ENCODE measurements around the gene IGSF21. TPM values are rescaled to one million over a fixed set of nuclear protein-coding genes. Genes with fewer than 3 reads are reported as not detected.

Gene IGSF21
- total RNA-seq, 1 experiment from 2014 or later = 30.5 TPM

DNA sequence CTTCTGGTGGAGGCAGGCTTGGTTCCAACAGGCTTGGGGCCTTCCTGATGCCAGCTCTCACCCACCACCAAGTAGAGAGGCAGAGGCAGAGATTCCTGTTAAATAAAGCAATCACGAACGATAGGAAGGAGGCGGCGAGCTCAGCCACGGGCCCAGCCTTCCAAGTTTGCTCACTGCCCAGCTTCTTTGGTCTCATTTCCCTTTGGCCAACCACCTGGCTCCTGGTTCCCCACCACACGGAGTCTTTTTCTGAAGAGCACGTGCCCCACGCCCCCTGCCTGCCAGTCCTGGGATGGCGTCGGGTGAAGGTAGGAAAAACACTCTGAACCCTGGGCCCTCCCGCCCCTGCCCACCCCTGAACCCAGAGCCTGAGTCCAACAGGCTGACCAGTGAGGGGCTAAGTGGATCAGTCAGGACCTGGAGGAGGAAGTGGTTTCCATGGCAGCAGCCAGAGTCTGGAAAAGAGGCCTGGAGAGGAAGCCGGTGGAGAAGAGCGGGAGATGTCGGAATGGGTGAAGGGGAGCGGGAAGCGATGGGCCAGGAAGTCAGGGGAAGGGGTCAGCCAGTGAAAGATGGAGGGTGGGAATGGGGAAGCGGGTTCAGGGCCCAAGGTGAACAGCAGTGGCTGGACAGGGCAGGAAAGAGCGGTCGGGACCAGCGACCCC is 214.9 kb downstream of the IGSF21 start (continued):
- TF ChIP-seq, protein P1, sequence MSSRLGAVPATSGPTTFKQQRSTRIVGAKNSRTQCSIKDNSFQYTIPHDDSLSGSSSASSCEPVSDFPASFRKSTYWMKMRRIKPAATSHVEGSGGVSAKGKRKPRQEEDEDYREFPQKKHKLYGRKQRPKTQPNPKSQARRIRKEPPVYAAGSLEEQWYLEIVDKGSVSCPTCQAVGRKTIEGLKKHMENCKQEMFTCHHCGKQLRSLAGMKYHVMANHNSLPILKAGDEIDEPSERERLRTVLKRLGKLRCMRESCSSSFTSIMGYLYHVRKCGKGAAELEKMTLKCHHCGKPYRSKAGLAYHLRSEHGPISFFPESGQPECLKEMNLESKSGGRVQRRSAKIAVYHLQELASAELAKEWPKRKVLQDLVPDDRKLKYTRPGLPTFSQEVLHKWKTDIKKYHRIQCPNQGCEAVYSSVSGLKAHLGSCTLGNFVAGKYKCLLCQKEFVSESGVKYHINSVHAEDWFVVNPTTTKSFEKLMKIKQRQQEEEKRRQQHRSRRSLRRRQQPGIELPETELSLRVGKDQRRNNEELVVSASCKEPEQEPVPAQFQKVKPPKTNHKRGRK (CRISPR knock-in tag; IDR thresholded peaks at IDR 0.05; ENCODE audit: borderline replicate concordance) = no peak
- TF ChIP-seq, protein P2, sequence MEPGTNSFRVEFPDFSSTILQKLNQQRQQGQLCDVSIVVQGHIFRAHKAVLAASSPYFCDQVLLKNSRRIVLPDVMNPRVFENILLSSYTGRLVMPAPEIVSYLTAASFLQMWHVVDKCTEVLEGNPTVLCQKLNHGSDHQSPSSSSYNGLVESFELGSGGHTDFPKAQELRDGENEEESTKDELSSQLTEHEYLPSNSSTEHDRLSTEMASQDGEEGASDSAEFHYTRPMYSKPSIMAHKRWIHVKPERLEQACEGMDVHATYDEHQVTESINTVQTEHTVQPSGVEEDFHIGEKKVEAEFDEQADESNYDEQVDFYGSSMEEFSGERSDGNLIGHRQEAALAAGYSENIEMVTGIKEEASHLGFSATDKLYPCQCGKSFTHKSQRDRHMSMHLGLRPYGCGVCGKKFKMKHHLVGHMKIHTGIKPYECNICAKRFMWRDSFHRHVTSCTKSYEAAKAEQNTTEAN (CRISPR knock-in tag; IDR thresholded peaks at IDR 0.05) = no peak
- TF ChIP-seq, protein P3, sequence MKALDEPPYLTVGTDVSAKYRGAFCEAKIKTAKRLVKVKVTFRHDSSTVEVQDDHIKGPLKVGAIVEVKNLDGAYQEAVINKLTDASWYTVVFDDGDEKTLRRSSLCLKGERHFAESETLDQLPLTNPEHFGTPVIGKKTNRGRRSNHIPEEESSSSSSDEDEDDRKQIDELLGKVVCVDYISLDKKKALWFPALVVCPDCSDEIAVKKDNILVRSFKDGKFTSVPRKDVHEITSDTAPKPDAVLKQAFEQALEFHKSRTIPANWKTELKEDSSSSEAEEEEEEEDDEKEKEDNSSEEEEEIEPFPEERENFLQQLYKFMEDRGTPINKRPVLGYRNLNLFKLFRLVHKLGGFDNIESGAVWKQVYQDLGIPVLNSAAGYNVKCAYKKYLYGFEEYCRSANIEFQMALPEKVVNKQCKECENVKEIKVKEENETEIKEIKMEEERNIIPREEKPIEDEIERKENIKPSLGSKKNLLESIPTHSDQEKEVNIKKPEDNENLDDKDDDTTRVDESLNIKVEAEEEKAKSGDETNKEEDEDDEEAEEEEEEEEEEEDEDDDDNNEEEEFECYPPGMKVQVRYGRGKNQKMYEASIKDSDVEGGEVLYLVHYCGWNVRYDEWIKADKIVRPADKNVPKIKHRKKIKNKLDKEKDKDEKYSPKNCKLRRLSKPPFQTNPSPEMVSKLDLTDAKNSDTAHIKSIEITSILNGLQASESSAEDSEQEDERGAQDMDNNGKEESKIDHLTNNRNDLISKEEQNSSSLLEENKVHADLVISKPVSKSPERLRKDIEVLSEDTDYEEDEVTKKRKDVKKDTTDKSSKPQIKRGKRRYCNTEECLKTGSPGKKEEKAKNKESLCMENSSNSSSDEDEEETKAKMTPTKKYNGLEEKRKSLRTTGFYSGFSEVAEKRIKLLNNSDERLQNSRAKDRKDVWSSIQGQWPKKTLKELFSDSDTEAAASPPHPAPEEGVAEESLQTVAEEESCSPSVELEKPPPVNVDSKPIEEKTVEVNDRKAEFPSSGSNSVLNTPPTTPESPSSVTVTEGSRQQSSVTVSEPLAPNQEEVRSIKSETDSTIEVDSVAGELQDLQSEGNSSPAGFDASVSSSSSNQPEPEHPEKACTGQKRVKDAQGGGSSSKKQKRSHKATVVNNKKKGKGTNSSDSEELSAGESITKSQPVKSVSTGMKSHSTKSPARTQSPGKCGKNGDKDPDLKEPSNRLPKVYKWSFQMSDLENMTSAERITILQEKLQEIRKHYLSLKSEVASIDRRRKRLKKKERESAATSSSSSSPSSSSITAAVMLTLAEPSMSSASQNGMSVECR (CRISPR knock-in tag; IDR thresholded peaks at IDR 0.05; ENCODE audit: borderline replicate concordance) = 0 out of 2 replicates have a peak, but pooled peaks have one; percentile 50
- TF ChIP-seq, protein P4, sequence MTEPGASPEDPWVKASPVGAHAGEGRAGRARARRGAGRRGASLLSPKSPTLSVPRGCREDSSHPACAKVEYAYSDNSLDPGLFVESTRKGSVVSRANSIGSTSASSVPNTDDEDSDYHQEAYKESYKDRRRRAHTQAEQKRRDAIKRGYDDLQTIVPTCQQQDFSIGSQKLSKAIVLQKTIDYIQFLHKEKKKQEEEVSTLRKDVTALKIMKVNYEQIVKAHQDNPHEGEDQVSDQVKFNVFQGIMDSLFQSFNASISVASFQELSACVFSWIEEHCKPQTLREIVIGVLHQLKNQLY (CRISPR knock-in tag; IDR thresholded peaks at IDR 0.05) = no peak
- no peak for TF ChIP-seq NFE2L1 (CRISPR knock-in tag; IDR thresholded peaks at IDR 0.05)
- no peak for TF ChIP-seq ZNF416 (CRISPR knock-in tag; IDR thresholded peaks at IDR 0.05)
- TF ChIP-seq, protein P5, sequence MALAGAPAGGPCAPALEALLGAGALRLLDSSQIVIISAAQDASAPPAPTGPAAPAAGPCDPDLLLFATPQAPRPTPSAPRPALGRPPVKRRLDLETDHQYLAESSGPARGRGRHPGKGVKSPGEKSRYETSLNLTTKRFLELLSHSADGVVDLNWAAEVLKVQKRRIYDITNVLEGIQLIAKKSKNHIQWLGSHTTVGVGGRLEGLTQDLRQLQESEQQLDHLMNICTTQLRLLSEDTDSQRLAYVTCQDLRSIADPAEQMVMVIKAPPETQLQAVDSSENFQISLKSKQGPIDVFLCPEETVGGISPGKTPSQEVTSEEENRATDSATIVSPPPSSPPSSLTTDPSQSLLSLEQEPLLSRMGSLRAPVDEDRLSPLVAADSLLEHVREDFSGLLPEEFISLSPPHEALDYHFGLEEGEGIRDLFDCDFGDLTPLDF (CRISPR knock-in tag; IDR thresholded peaks at IDR 0.05) = peak; percentile 54; the same call in 1 of the 2 replicates
- TF ChIP-seq ETV6 (CRISPR knock-in tag; IDR thresholded peaks at IDR 0.05) = peak; percentile 81
- TF ChIP-seq FOXK1 (CRISPR knock-in tag; IDR thresholded peaks at IDR 0.05) = 0 out of 2 replicates have a peak, but pooled peaks have one; percentile 28
- TF ChIP-seq, protein P6, sequence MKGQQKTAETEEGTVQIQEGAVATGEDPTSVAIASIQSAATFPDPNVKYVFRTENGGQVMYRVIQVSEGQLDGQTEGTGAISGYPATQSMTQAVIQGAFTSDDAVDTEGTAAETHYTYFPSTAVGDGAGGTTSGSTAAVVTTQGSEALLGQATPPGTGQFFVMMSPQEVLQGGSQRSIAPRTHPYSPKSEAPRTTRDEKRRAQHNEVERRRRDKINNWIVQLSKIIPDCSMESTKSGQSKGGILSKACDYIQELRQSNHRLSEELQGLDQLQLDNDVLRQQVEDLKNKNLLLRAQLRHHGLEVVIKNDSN (CRISPR knock-in tag; IDR thresholded peaks at IDR 0.05) = peak; percentile 81
- TF ChIP-seq FOXP1 (CRISPR knock-in tag; IDR thresholded peaks at IDR 0.05; ENCODE audit: borderline replicate concordance) = peak; percentile 90; the same call in 1 of the 2 replicates
- TF ChIP-seq, protein P7, sequence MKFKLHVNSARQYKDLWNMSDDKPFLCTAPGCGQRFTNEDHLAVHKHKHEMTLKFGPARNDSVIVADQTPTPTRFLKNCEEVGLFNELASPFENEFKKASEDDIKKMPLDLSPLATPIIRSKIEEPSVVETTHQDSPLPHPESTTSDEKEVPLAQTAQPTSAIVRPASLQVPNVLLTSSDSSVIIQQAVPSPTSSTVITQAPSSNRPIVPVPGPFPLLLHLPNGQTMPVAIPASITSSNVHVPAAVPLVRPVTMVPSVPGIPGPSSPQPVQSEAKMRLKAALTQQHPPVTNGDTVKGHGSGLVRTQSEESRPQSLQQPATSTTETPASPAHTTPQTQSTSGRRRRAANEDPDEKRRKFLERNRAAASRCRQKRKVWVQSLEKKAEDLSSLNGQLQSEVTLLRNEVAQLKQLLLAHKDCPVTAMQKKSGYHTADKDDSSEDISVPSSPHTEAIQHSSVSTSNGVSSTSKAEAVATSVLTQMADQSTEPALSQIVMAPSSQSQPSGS (CRISPR knock-in tag; IDR thresholded peaks at IDR 0.05; ENCODE audit: borderline replicate concordance, low read depth) = 0 out of 2 replicates have a peak, but pooled peaks have one; percentile 42
- TF ChIP-seq, protein P8, sequence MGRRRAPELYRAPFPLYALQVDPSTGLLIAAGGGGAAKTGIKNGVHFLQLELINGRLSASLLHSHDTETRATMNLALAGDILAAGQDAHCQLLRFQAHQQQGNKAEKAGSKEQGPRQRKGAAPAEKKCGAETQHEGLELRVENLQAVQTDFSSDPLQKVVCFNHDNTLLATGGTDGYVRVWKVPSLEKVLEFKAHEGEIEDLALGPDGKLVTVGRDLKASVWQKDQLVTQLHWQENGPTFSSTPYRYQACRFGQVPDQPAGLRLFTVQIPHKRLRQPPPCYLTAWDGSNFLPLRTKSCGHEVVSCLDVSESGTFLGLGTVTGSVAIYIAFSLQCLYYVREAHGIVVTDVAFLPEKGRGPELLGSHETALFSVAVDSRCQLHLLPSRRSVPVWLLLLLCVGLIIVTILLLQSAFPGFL (CRISPR knock-in tag; IDR thresholded peaks at IDR 0.05; ENCODE audit: borderline replicate concordance) = no peak

Data from WTC11 (cell line).